Trophoblast cell (in vitro differentiated cells and primary cell): ENCODE measurements around the gene PIGB.
"Not testable (repeated sequence)": the region's sequence is repeated elsewhere in the genome, so short reads cannot be mapped to it uniquely, and the experiment has no call there.

Source experiments
- DNase-seq, 2 donors: peaks; one replicate each; pipeline ENCODE4 v3.0.0-alpha.2; 2016
- H2AFZ ChIP-seq: 2 replicates; pipeline ENCODE4 v1.6.1; 2013; ENCODE audit warnings: low read length, moderate library complexity, mild to moderate bottlenecking; ENCODE audit not compliant: insufficient read depth, poor library complexity
- H2AK5ac ChIP-seq: 2 replicates; pipeline ENCODE4 v1.6.1; 2013; ENCODE audit warnings: mild to moderate bottlenecking, low read length
- H2BK120ac ChIP-seq: 2 replicates; pipeline ENCODE4 v1.6.1; 2013; ENCODE audit warnings: low read length, mild to moderate bottlenecking, moderate library complexity; ENCODE audit not compliant: insufficient read depth, poor library complexity
- H2BK12ac ChIP-seq: 2 replicates; pipeline ENCODE4 v1.6.1; 2013; ENCODE audit warnings: mild to moderate bottlenecking, low read length, moderate library complexity
- H2BK5ac ChIP-seq: 2 replicates; pipeline ENCODE4 v1.6.1; 2013; ENCODE audit warnings: low read length, low read depth, moderate library complexity, mild to moderate bottlenecking; ENCODE audit not compliant: poor library complexity
- H3K14ac ChIP-seq: 2 replicates; pipeline ENCODE4 v1.6.1; 2013; ENCODE audit warnings: mild to moderate bottlenecking, low read length
- H3K18ac ChIP-seq: 2 replicates; pipeline ENCODE4 v1.6.1; 2013; ENCODE audit warnings: mild to moderate bottlenecking, low read length
- H3K23ac ChIP-seq: 2 replicates; pipeline ENCODE4 v1.6.1; 2013; ENCODE audit warnings: low read length
- H3K27ac ChIP-seq: 2 replicates; pipeline ENCODE4 v1.5.1; 2013; ENCODE audit warnings: low read depth, mild to moderate bottlenecking, inconsistent platforms, low read length, moderate library complexity
- H3K27me3 ChIP-seq: 2 replicates; pipeline ENCODE4 v1.6.1; 2013; ENCODE audit warnings: inconsistent platforms, mild to moderate bottlenecking, low read length, moderate library complexity; ENCODE audit not compliant: insufficient read depth
- H3K36me3 ChIP-seq, 2 experiments: 1 replicate in 1 of 2; 2 replicates in 1 of 2; pipeline ENCODE4 v1.6.1; 2013; ENCODE audit warnings: low read length in 2 of 2, mild to moderate bottlenecking in 2 of 2, moderate library complexity in 1 of 2; ENCODE audit not compliant: insufficient read depth in 2 of 2, control insufficient read depth in 1 of 2
- H3K4ac ChIP-seq: 2 replicates; pipeline ENCODE4 v1.6.1; 2013; ENCODE audit warnings: low read depth, mild to moderate bottlenecking, low read length, moderate library complexity
- H3K4me1 ChIP-seq, 2 experiments: 1 replicate in 1 of 2; 2 replicates in 1 of 2; pipeline ENCODE4 v1.6.1; 2013; ENCODE audit warnings: low read length in 2 of 2, mild to moderate bottlenecking in 2 of 2, moderate library complexity in 1 of 2; ENCODE audit not compliant: insufficient read depth in 2 of 2, control insufficient read depth in 1 of 2
- H3K4me2 ChIP-seq: 2 replicates; pipeline ENCODE4 v1.6.1; 2013; ENCODE audit warnings: inconsistent platforms, mild to moderate bottlenecking, low read length, moderate library complexity
- H3K4me3 ChIP-seq: 2 replicates; pipeline ENCODE4 v1.5.1; 2013; ENCODE audit warnings: mild to moderate bottlenecking, low read depth, low read length, inconsistent platforms
- H3K79me1 ChIP-seq: one replicate; pipeline ENCODE4 v1.6.1; 2013; ENCODE audit warnings: low read length
- H3K79me2 ChIP-seq: 2 replicates; pipeline ENCODE4 v1.6.1; 2013; ENCODE audit warnings: low read length, mild to moderate bottlenecking; ENCODE audit not compliant: control insufficient read depth, insufficient read depth, poor library complexity
- H3K9ac ChIP-seq: 2 replicates; pipeline ENCODE4 v1.6.1; 2013; ENCODE audit warnings: mild to moderate bottlenecking, low read length
- H3K9me3 ChIP-seq: 2 replicates; pipeline ENCODE4 v1.6.1; 2013; ENCODE audit warnings: low read depth, mild to moderate bottlenecking, control low read depth, inconsistent platforms, low read length; ENCODE audit not compliant: insufficient read depth
- H4K12ac ChIP-seq: 2 replicates; pipeline ENCODE4 v1.6.1; 2013; ENCODE audit warnings: low read depth, mild to moderate bottlenecking, low read length, moderate library complexity
- H4K8ac ChIP-seq: 2 replicates; pipeline ENCODE4 v1.6.1; 2013; ENCODE audit warnings: low read depth, mild to moderate bottlenecking, low read length, moderate library complexity
- H4K91ac ChIP-seq: one replicate; pipeline ENCODE4 v1.6.1; 2013; ENCODE audit warnings: low read depth, mild to moderate bottlenecking, low read length, moderate library complexity
- WGBS: extraction: QIAGEN DNeasy Blood & Tissue Kit; methylation state at CpG from one replicate; pipeline ENCODE4 v1.1.7; 2013; ENCODE audit warnings: missing lambda C conversion rate; ENCODE audit not compliant: insufficient read length, insufficient coverage; ENCODE audit errors: extremely low coverage; 5-methylcytosine and 5-hydroxymethylcytosine counted together

PIGB gene

GRCh38 chr15:55290528-55291057, 28.4 kb upstream of the PIGB start:
- no peak overlapping the region for H3K27ac ChIP-seq
- DNase-seq: peak; percentile 87 to 91
- H3K18ac ChIP-seq: no peak overlapping the region
- H3K4me2 ChIP-seq: peak overlapping the region; percentile 84
- peaks cover 7% of the 10 kb centered on the region for H3K79me2 ChIP-seq
- H2AK5ac ChIP-seq: no peak overlapping the region
- H3K4me3 ChIP-seq: no peak overlapping the region
- no peaks in the 10 kb centered on the region for H3K9me3 ChIP-seq
- H3K4me1 ChIP-seq: peaks cover 0 to 4% of the 10 kb centered on the region in 2 experiments
- no peak overlapping the region for H3K23ac ChIP-seq
- no peak overlapping the region for H2AFZ ChIP-seq
- H3K9ac ChIP-seq: peak overlapping the region; percentile 6
- H4K12ac ChIP-seq: no peak overlapping the region
- no peaks in the 10 kb centered on the region for H3K36me3 ChIP-seq
- peaks cover 8% of the 10 kb centered on the region for H3K79me1 ChIP-seq
- H2BK120ac ChIP-seq: no peak overlapping the region
- no CpG with 5 or more reads among the region's 17 CpGs for WGBS
- no peak overlapping the region for H4K8ac ChIP-seq
- H4K91ac ChIP-seq: no peak overlapping the region
- H3K4ac ChIP-seq: no peak overlapping the region
- no peak overlapping the region for H3K14ac ChIP-seq
- H2BK12ac ChIP-seq: peak overlapping the region; percentile 46
- no peaks in the 10 kb centered on the region for H3K27me3 ChIP-seq
- no peak overlapping the region for H2BK5ac ChIP-seq

- Histone ChIP-seq H3K79me2 (no peaks in the 10 kb centered on the region), H2BK120ac (no peak overlapping the region), H3K27ac (no peak overlapping the region), H4K91ac (no peak overlapping the region), H3K23ac (no peak overlapping the region), H3K4ac (no peak overlapping the region), H2BK12ac (no peak overlapping the region), H4K12ac (no peak overlapping the region), H3K9me3 (no peaks in the 10 kb centered on the region), H3K4me1 (no peaks in the 10 kb centered on the region), H4K8ac (no peak overlapping the region), H3K9ac (no peak overlapping the region), H3K79me1 (no peaks in the 10 kb centered on the region), H3K36me3 (no peaks in the 10 kb centered on the region), H2BK5ac (no peak overlapping the region), H3K18ac (no peak overlapping the region), H2AFZ (no peak overlapping the region), H3K4me2 (no peak overlapping the region), H3K14ac (no peak overlapping the region), H3K4me3 (no peak overlapping the region), H2AK5ac (no peak overlapping the region), H3K27me3 (no peaks in the 10 kb centered on the region)
- DNase-seq: no peak
Observed at GRCh38 chr15:55297315-55297714, 21.7 kb upstream of the PIGB start.

- H3K4ac ChIP-seq, H3K9me3 ChIP-seq, H2BK12ac ChIP-seq, DNase-seq, H3K23ac ChIP-seq, H2BK5ac ChIP-seq, H2AK5ac ChIP-seq, H3K4me2 ChIP-seq, H4K12ac ChIP-seq, H2AFZ ChIP-seq, H3K27ac ChIP-seq, H4K8ac ChIP-seq, H3K4me3 ChIP-seq, H3K36me3 ChIP-seq, H3K4me1 ChIP-seq, H3K79me2 ChIP-seq, H3K79me1 ChIP-seq, H3K14ac ChIP-seq, H2BK120ac ChIP-seq, H3K18ac ChIP-seq, H3K9ac ChIP-seq, H3K27me3 ChIP-seq, H4K91ac ChIP-seq: not testable (repeated sequence)
- WGBS: no CpG with 5 or more reads among the region's 32 CpGs
Observed at GRCh38 chr15:55302801-55303200, 16.2 kb upstream of the PIGB start.

- Histone ChIP-seq H3K23ac (no peak overlapping the region), H3K4me1 (no peaks in the 10 kb centered on the region), H3K4me2 (peak overlapping the region; percentile 84), H4K91ac (peak overlapping the region; percentile 41), H3K4ac (no peak overlapping the region), H2BK12ac (no peak overlapping the region), H2AK5ac (no peak overlapping the region), H3K79me2 (peaks cover 5% of the 10 kb centered on the region), H3K18ac (no peak overlapping the region), H2BK5ac (no peak overlapping the region), H3K79me1 (peaks cover 6% of the 10 kb centered on the region), H3K9ac (no peak overlapping the region), H3K27ac (no peak overlapping the region), H2AFZ (no peak overlapping the region), H4K8ac (peak overlapping the region; percentile 73), H3K4me3 (no peak overlapping the region), H3K36me3 (no peaks in the 10 kb centered on the region), H3K27me3 (no peaks in the 10 kb centered on the region), H3K9me3 (no peaks in the 10 kb centered on the region), H3K14ac (no peak overlapping the region), H4K12ac (peak overlapping the region; percentile 60), H2BK120ac (no peak overlapping the region)
- no CpG with 5 or more reads among the region's 4 CpGs for WGBS
- no peak for DNase-seq
Observed at GRCh38 chr15:55319537-55320237, 665 bp downstream of the PIGB start.
